HepG2 (cell line): ENCODE data around the gene FHIT. TPM values are rescaled to one million over a fixed set of nuclear protein-coding genes. Genes with fewer than 3 reads are reported as not detected.

ENCODE experiments used
- ATAC-seq: fragments of 200-7000 bp; cut with Tn5 transposase; 3 replicates; pipeline ENCODE4 v1.9.1; 2020; ENCODE audit warnings: mild to moderate bottlenecking, moderate library complexity
- BruUV-seq: library from RNA; stranded (reverse); fragments of 400-500 nt; replicated peaks from 2 replicates; lab custom pipeline; 2021; lab: Mats Ljungman, UMichigan
- CTCF ChIA-PET: fragments of 300-600 bp; formaldehyde crosslinking; extraction: SDS; loops from one replicate; lab custom pipeline; 2021; ENCODE audit warnings: low total read pairs, inconsistent platforms, low intra/inter-chr PET ratio; lab: Yijun Ruan, JAX
- POLR2A ChIA-PET: fragments of 350-600 bp; sonication (Branson Sonifier 250); formaldehyde crosslinking; loops from one replicate; lab custom pipeline; 2020; ENCODE audit warnings: antibody characterized with exemption, inconsistent platforms; lab: Yijun Ruan, JAX
- DNase-seq: peaks from one replicate; pipeline ENCODE4 v3.0.0-alpha.2; 2015; ENCODE audit warnings: low spot score
- FAIRE-seq: peaks from 3 replicates; lab custom pipeline; 2011; peaks lifted over from hg19 to GRCh38; lab: Jason Lieb, UNC
- H2AFZ ChIP-seq: one replicate; pipeline ENCODE4 v1.6.1; 2011; ENCODE audit warnings: low read length, inconsistent platforms
- H3K27ac ChIP-seq: fragments of 300-600 bp; 3 replicates; pipeline ENCODE4 v1.8.0; 2011; ENCODE audit warnings: mixed run types, mild to moderate bottlenecking, mixed read lengths, low read length, inconsistent platforms; ENCODE audit not compliant: insufficient read depth; ENCODE audit errors: extremely low read length
- H3K27me3 ChIP-seq, 2 experiments: fragments of 200-600 bp in 1 of 2; 2 replicates in 1 of 2; 3 replicates in 1 of 2; pipeline versions ENCODE4 v1.6.0 to v1.8.0; 2011; ENCODE audit warnings: low read length in 2 of 2, mild to moderate bottlenecking in 2 of 2, moderate library complexity in 2 of 2, inconsistent platforms in 1 of 2; ENCODE audit not compliant: insufficient read depth in 2 of 2, control insufficient read depth in 1 of 2
- H3K36me3 ChIP-seq, 2 experiments: fragments of 200-600 bp in 1 of 2; replicated peaks in 1 of 2; 2 replicates in 1 of 2; 3 replicates in 1 of 2; pipeline versions ENCODE4 v1.5.1 to v1.8.0; 2011; ENCODE audit warnings: low read length in 2 of 2, inconsistent platforms in 1 of 2; ENCODE audit not compliant: insufficient read depth in 2 of 2, control insufficient read depth in 1 of 2
- H3K4me1 ChIP-seq: 2 replicates; pipeline ENCODE4 v1.5.1; 2012; ENCODE audit warnings: low read length, inconsistent platforms; ENCODE audit not compliant: insufficient read depth
- H3K4me2 ChIP-seq: 2 replicates; pipeline ENCODE4 v1.6.0; 2011; ENCODE audit warnings: low read depth, low read length, inconsistent platforms
- H3K4me3 ChIP-seq, 3 experiments: fragments of 200-600 bp in 1 of 3; sonication (generic), shearing (Covaris generic) in 1 of 3; replicated peaks in 1 of 3; 2 replicates each; pipeline ENCODE4 v1.5.1; 2011 to 2016; ENCODE audit warnings: low read length in 3 of 3, inconsistent platforms in 2 of 3, low read depth in 2 of 3, mild to moderate bottlenecking in 2 of 3, control low read depth in 1 of 3, mixed read lengths in 1 of 3; ENCODE audit not compliant: insufficient read depth in 1 of 3
- H3K79me2 ChIP-seq: one replicate; pipeline ENCODE4 v1.6.1; 2011; ENCODE audit warnings: low read length, inconsistent platforms; ENCODE audit not compliant: insufficient read depth
- H3K9ac ChIP-seq: 2 replicates; pipeline ENCODE4 v1.6.0; 2011; ENCODE audit warnings: mild to moderate bottlenecking, low read depth, low read length, inconsistent platforms; ENCODE audit not compliant: insufficient read depth
- H3K9me3 ChIP-seq: 2 replicates; pipeline ENCODE4 v1.5.1; 2012; ENCODE audit warnings: mild to moderate bottlenecking, low read length
- H4K20me1 ChIP-seq: 2 replicates; pipeline ENCODE4 v1.6.0; 2011; ENCODE audit warnings: inconsistent platforms, mild to moderate bottlenecking, low read length, moderate library complexity; ENCODE audit not compliant: insufficient read depth
- GTF3A ChIP-seq: sonication (generic); formaldehyde crosslinking; conservative IDR thresholded peaks from 2 replicates; pipeline ENCODE4 v1.4.0; 2020; ENCODE audit warnings: mild to moderate bottlenecking, missing genetic modification reagents
- PHF5A ChIP-seq: IDR thresholded peaks from one replicate; pipeline ENCODE4 v1.6.1; 2018; ENCODE audit warnings: low read depth, missing genetic modification reagents; ENCODE audit not compliant: unreplicated experiment
- SMARCE1 ChIP-seq: fragments of 450-650 bp; IDR thresholded peaks from 2 replicates; pipeline ENCODE4 v1.6.1; 2017; ENCODE audit warnings: borderline replicate concordance
- ZBTB3 ChIP-seq: sonication (generic); formaldehyde crosslinking; IDR thresholded peaks from 2 replicates; pipeline ENCODE4 v1.4.0; 2020; ENCODE audit warnings: low read depth, mild to moderate bottlenecking, moderate library complexity, missing genetic modification reagents, borderline replicate concordance
- ZNF530 ChIP-seq: sonication (generic); formaldehyde crosslinking; IDR thresholded peaks from 2 replicates; pipeline ENCODE4 v1.5.0; 2020; ENCODE audit warnings: low read depth, mild to moderate bottlenecking, missing genetic modification reagents
- ZNF569 ChIP-seq: sonication (generic); formaldehyde crosslinking; IDR thresholded peaks from 2 replicates; pipeline ENCODE4 v1.5.0; 2020; ENCODE audit warnings: mild to moderate bottlenecking, missing genetic modification reagents, moderate library complexity, borderline replicate concordance
- WGBS: methylation state at CpG from one replicate; pipeline ENCODE4 v1.1.6; 2017; ENCODE audit warnings: low lambda C conversion rate; 5-methylcytosine and 5-hydroxymethylcytosine counted together
- in situ Hi-C: cut with HindIII; loops from 2 replicates; pipeline ENCODE4 v1.10.0; 2017; ENCODE audit warnings: low pct_unique_long_range_greater_than_20kb; ENCODE audit not compliant: extremely low pct_ligation_motif_present
- intact Hi-C: fragments of 100-400 bp; cut with micrococcal nuclease; formaldehyde crosslinking; loops from one replicate; pipeline ENCODE4 v1.10.0; 2022; ENCODE audit not compliant: unreplicated experiment
- polyA plus RNA-seq, 8 experiments: library from polyadenylated mRNA; depleted of rRNA in 3 of 8; stranded (reverse) in 7 of 8; unstranded in 1 of 8; fragments of >200 nt; fragmentation: Illumina TruSeq in 4 of 8; extraction: Trizol in 4 of 8; gene quantifications; 2 replicates each; pipeline versions ENCODE4 v1.2.1 to v1.2.3, GENCODE V29; 2011 to 2016; ENCODE audit warnings: low read depth in 4 of 8, missing spikeins in 1 of 8, mixed read lengths in 1 of 8; ENCODE audit not compliant: insufficient read depth in 1 of 8
- total RNA-seq, 5 experiments: library from RNA; depleted of rRNA; stranded (reverse); fragments of >200 nt; fragmentation: Illumina TruSeq; extraction: Trizol; gene quantifications; 2 replicates each; pipeline ENCODE4 v1.2.3, GENCODE V29; 2016; ENCODE audit warnings: low read depth in 1 of 5

FHIT gene
- total and polyA plus RNA-seq, 2 of the 13 experiments (the other 11 are each of a cell fraction or from before 2014, with no cell fraction given): 4.0 to 4.6 TPM

DNA sequence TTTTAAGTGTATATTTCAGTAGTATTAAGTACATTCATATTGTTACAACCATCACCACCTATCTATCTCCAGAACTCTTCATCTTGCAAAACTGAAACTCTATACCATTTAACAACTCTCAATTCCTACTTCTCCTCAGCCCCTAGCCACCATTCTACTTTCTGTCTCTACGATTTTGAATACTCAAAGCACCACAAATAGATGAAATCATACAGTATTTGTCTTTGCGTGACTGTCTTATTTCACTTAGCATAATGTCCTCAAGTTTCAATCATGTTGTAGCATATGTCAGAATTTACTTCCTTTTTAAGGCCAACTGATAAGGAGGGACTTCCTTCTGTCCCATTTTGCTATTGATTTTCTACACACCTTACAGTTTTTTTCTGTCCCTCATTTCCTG, 593.3 kb downstream of the FHIT start:
- DNase-seq (no peak), FAIRE-seq (no peak), ATAC-seq (no peak)
- Histone ChIP-seq H3K27ac (no peak overlapping the region), H3K9me3 (peaks cover 10% of the 10 kb centered on the region; the same call in 1 of the 2 replicates), H3K4me3 (no peak overlapping the region), H3K79me2 (no peaks in the 10 kb centered on the region), H4K20me1 (no peaks in the 10 kb centered on the region), H3K4me1 (no peaks in the 10 kb centered on the region), H3K9ac (no peak overlapping the region), H2AFZ (no peak overlapping the region), H3K27me3 (no peaks in the 10 kb centered on the region), H3K4me2 (no peak overlapping the region), H3K36me3 (no peaks in the 10 kb centered on the region)
- intact Hi-C loops: no loop called here
- no TSS peak for BruUV-seq
- in situ Hi-C loops: no loop called here
- POLR2A ChIA-PET: no interaction called here
- TF ChIP-seq SMARCE1: no peak
- TF ChIP-seq, all 625 proteins: peak for 0
- 26% methylated on average over 2 of the region's 2 CpGs for WGBS
- CTCF ChIA-PET: no interaction called here

DNA sequence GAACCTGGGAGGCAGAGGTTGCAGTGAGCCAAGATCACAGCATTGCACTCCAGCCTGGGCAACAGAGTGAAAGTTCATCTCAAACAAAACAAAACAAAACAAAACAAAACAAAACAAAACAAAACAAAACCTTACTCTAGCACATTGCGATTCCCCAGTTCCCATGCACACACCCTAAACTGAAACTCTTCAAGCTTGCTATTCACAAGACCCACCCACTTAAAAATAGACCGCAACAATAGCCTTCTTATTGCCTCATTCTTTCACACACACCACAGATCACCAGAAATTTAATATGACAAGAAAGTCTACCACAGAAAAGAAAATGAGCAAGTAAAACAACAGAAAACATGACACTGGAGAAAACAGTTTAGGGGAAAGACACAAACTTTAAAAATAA, 598.4 kb downstream of the FHIT start:
- no peaks in the 10 kb centered on the region for H3K4me1 ChIP-seq

More for the DNA sequence above, 598.4 kb downstream of the FHIT start:
- POLR2A ChIA-PET: no interaction called here
- WGBS: 55% methylated on average over 2 of the region's 2 CpGs
- TF ChIP-seq ZBTB3 (CRISPR knock-in tag): no peak
- no peak for TF ChIP-seq ZNF530 (CRISPR knock-in tag)
- no peak for TF ChIP-seq GTF3A
- TF ChIP-seq PHF5A (CRISPR knock-in tag): no peak
- no peak for TF ChIP-seq ZNF569 (CRISPR knock-in tag)
- CTCF ChIA-PET: no interaction called here
- Histone ChIP-seq H3K9ac (no peak overlapping the region), H3K27ac (no peak overlapping the region), H3K9me3 (no peaks in the 10 kb centered on the region; the same call in 1 of the 2 replicates), H3K36me3 (no peaks in the 10 kb centered on the region), H3K4me2 (no peak overlapping the region), H2AFZ (no peak overlapping the region), H3K27me3 (no peaks in the 10 kb centered on the region), H3K79me2 (no peaks in the 10 kb centered on the region), H4K20me1 (no peaks in the 10 kb centered on the region), H3K4me3 (no peak overlapping the region)
- no peak for FAIRE-seq
- BruUV-seq: no TSS peak
- in situ Hi-C loops: no loop called here
- ATAC-seq: no peak
- intact Hi-C loops: no loop called here
- DNase-seq: no peak
